ENCODE measurements around the gene TBC1D1.
"Not testable (repeated sequence)": the region's sequence is repeated elsewhere in the genome, so short reads cannot be mapped to it uniquely, and the experiment has no call there.

Gene TBC1D1

DNA sequence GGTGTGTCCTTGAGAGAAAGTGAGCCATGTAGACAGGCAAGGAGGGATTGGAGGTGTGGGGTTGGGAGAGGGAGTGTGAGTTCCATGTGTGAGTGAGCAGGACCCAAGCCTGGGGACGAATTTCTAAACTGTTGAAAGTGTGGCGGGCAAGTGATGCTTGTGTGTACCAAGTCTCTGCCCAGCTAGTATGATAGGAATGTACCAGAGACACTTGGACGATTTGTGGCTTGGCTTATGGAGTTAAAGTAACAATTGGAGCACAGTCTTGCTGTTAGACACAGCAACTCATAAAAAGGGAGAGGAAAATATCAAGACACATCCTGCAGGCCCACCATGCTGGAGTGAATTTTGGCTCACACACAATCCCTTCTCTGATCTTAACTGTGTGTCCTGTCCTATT lies 77.9 kb downstream of the TBC1D1 start:
- DNase-seq = no peak

DNA sequence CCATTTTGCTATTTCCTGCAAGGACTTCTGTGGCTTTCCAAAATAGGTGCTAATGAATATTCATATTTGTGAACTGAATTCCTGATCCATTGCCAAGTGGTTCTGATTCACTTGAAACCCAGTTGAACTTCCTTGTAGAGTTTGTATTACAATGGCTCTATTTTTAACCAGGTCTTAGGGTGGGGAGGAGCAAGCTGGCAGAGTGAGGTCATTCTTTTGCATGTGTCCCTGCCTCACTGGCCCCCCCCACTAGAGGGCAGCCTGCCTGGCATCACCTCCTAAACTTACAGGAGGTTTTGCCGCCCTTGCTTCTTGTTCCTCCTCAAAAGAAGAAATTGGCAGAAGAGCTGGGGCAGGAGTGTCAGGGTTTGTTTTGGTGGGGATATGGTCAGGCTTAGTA lies 79.8 kb downstream of the TBC1D1 start:
- DNase-seq = no peak

DNA sequence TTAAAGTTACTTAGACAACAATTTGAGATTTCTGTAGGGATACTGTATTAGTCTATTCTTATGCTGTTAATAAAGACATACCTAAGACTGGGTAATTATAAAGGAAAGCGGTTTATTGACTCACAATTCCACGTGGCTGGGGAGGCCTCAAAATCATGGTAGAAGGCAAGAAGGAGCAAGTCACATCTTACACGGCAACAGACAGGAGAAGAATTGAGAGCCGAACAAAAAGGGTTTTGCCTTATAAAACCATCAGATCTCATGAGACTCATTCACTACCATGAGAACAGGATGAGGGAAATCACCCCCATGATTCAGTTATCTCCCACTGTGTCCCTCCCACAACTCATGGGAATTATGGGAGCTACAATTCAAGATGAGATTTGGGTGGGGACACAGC lies 80.3 kb downstream of the TBC1D1 start:
- DNase-seq = no peak

DNA sequence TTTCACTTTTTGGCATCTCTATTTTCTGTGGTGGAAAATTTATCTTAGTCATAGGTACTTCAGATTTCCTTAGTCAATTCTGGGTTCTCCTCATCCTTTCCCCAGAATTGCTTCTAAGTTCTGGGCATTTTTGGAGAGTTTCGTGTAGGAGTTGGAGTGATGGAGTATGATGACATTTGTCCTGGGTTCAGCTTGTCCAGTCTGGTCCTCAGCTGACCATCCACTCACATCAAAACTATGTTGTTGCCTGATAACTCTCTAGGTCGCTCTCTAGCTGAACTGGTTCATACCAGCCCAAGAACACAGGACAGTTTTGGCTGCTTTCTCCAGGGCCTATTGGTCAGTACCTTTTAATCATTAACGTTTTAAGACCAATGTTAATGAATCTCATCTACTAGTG lies 82.6 kb downstream of the TBC1D1 start:
- no peak for DNase-seq

DNA sequence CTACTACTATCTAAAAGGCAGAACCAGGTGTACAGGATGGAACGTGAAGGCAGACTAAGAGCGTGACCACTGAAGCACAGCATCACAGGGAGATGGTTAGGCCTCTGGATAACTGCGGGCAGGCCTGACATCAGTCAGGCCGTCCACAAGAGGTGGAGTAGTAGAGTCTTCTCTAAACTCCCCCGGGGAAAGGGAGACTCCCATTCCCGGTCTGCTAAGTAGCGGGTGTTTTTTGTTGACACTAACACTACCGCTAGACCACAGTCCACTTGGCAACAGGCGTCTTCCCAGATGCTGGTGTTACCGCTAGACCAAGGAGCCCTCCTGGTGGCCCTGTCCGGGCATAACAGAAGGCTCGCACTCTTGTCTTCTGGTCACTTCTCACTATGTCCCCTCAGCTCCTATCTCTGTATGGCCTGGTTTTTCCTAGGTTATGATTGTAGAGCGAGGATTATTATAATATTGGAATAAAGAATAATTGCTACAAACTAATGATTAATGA lies 84.5 kb downstream of the TBC1D1 start:
- DNase-seq = not testable (repeated sequence)

DNA sequence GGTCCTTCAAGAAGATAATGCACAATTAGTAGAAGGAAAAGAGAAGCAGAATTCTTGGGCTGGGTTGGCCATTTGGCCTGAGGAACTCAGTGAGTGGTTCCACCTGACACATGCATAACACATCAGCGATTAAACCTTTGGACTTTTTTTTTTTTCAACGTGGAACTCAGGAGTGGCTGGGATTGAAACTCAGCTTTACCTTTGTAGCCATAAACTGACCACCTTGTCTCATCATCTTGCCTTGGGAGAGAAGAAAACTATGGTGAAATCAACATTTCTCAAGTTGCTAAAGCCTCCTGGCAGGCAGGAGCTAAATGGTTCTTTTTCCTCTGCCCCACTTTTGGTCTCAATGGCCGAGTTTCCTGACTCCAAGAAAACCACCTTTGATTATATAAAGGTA lies 85.6 kb downstream of the TBC1D1 start:
- no peak for DNase-seq

DNA sequence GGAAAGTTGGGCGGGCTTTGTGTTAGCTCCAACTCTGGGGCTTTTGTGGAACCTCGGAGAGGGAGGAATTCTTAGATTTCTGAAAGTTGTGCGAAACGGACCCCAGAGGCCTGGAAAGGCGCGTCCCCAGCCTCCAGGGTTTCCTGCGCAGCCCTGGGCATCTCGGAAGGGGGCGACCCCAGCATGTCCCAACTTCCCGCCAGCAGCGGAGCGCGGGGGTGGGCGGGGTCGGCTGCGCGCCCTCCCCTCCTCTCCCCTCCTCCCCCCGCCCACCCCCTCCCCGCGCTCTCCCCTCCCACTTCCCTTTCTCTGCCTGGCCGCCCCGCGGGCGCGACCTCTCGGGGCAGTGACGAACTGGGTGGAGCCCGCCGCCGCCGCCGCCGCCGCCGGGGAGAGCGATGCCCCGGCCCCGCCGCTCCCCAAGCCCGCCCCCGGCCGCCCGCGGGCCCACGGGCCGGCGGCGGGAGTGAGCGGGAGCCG lies 86.1 kb downstream of the TBC1D1 start:
- DNase-seq = peak; percentile 32 to 63

DNA sequence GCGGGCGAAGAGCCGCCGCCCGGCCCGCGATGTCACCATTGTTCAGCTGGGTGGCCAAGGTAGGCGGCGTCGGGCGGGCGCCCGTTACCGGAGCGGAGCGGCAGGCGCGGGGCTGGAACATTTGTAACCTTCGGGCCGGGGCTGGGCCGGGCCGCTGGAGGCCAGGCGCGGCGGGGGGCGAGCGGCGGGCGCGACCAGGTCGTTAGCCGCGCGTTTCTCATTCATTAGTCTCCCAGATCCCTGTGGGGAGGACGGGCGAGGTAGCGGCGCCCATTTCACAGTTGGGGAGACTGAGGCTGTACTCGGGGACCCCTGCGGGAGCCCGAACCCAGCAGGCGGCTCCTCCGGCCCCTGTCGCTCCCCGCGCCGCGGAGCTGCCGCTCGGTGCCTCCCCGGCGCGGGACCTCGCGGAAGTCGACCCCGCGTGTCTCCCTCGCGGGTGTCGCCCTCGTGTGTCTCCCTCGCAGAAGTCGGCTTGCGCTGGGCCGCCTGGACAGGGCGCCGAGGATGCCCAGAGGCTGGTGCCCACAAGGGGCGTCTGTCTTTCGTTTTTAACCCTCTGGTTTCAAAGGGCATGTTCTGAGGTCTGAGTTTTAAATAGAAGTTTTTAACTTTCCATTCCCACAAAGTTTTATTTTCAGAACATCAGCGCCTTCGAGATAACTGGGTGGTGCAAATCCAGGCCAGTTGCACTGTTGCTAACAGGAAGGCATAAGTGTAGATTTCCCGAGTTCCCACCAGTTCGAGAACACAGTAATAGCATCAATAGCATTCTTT lies 86.8 kb downstream of the TBC1D1 start:
- DNase-seq = peak; percentile 17 to 69

DNA sequence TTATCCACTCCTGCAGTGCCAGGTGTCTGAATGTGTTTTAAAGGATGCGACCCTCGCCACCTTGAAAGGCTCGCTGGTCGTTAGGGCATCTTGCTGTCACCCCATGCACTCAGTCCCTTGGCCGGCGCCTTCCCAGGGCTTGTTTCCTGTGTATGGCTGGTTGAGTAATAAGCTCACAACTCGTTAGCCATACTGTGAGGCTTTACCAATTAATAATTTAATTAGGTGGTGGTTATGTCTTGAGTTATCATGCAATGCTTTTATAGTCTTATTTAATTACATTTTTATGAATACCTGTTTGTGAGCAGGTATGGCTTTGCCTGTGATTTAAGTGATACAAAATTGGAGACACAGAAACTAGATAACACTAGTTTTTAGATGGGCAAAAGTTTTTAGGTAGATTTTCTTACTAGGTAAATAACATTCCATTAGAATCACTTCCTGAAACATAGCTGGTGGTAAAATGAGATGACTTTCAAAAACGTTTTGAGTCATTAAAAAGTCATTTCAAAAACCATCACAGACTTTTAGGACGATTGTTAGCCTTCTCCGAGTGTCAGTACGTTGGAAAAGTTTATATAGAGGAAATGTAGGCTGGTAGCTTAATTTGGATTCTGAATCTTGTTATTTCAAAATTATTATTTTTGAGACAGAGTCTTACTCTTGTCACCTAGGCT lies 87.5 kb downstream of the TBC1D1 start:
- DNase-seq = no peak

DNA sequence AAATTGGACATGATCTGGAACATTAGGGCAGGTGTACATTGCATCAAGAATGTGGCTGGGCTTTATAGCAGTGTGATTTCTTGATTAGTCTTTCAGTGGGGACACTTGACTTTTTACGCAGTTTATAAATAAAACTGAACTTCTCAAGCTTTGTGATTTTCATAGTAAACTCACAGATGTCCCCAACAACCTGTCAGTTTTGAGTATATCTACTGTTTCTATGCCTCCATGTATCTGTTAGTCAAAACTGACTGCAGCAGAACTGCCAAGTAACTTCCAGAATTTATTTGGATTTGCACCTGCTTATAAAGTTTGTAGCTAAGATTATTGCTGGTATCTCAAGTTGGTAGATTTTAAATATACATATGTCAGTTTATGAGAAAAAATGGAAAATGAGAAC lies 89.4 kb downstream of the TBC1D1 start:
- DNase-seq = no peak

DNA sequence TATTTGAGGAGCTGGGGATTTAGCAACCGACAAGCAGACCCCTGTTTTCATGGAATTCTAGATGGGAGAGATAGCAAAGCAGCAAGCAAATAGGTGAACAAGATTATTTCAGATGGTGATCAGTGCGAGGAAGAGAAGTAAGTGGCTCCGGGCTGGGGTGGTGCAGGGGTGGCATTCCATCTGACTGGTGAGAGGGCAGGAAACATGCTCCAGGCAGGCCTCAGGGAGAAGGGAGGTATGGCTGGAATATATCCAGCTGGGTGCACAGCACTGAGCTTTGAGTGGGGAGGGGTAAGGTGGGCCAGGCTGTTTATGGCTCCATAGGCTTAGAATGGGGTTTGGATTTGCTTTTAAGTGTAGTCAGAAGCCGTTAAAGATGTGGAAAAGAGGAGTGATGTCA lies 90.5 kb downstream of the TBC1D1 start:
- DNase-seq = no peak

DNA sequence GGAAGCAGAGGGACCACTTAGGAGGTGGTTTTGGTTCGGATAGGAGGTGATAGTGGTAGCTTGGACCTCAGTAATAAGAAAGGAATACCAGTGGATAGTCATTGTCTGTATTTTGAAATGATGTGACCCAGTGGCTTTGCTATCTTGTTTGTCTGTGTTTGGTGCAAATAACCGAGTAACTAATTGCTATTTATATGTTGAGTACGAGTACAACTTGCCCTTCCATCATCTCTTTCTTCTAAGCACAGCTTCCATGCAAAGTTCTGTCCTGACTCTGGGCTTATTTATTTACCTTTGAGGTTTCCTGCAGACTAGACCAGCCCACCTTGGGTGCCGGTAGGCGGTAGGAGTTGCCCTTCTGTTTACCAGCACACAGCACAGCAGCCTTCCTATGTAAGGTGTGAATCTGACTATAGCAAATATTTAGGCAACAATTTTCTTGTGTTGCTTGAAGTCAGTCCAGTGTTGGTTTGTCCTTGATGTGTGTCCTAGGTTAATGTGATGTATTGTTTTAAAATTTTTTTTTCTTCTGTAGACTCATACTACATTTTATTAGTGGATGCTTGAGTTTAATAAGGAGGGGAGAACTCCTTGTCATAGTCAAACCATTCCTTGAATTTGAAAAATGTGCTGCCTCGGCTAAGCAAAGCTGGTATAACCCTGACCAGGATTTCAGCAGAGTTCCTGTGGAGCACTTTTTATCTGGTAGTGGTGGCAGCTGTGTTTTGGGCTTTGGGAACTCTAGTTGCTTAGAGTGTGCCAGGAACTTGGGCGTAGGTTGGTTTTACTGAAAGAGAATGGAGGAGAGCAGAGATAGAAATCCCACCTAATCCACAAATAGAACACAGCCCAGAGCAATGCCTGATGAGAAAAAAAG lies 91.2 kb downstream of the TBC1D1 start:
- no peak for DNase-seq

DNA sequence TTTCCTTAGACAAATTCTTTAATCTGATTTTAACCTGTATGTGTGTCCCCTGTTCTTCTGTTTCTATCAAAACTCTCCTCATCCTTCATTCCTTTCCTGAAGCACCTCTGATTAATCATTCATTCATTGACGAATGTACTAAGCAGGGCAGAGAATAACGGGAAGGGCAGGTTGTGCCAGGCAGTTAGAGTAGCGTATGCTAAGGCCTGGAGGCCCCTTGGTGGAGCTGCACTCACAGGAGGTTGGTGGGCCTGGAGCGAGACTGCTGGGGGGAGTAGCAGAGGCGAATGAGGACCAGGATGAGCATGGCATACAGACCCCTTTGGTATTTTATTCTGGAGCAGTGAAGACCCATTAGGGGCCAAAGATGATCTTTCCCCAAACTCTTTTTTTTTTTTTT lies 91.9 kb downstream of the TBC1D1 start:
- DNase-seq = no peak

DNA sequence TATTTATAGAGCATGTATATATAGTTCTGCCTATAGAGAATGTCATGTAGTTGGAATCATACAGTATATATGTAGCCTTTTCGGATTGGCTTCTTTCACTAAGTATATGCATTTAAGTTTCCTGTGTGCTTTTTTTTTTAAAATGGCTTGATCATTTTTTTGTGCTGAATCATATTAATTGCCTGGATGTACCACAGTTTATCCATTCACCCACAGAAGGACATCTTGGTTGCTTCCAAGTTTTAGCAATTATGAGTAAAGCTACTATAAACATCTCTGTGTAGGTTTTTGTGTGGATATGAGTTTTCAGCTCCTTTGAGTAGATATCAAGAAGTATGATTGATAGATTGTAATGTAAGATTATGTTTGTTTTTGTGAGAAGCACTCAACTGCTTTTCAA lies 93.1 kb downstream of the TBC1D1 start:
- no peak for DNase-seq

DNA sequence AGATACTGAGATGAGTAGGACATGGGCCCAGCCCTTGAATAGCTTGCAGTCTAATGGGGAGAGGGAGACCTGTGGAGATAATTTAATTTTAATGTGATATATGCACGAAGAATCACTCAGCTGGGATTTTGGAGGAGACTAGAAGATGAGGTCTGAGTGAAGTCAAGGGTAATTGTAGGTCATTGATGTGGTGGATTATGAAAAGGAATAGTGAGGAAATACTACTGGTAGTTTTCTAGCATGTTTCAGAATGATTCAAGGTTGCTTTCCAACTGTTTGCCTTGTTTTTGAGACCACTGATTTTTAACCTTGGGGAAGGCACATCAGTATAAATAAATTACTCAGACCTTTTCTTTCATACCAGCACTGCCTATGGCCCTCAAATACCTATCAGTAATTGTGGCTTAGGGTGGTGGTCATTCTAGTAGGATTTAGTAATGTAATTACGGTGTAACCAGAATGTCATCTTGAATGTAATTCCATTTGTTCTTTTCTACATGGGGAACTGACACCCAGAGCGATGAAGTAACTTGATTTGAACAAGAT lies 94.9 kb downstream of the TBC1D1 start:
- no peak for DNase-seq

DNA sequence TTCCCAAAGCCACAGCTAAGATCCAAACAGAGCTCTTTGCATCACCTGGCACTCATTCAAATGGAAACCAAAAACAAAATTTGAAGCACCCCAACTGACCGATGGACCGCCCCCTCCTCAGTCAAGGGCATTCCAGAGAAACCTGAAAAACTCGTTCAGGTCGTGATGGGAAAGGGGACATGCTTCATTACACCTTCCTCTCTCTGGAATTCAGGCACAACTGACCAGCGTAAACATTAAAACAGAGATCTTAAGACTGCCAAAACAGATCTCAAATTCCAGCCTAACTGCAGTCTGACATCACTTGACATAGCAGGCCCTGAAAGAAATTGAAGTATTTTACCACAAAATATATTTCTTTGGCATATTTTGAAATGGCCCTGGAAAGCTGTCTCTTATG lies 97.8 kb downstream of the TBC1D1 start:
- no peak for DNase-seq

DNA sequence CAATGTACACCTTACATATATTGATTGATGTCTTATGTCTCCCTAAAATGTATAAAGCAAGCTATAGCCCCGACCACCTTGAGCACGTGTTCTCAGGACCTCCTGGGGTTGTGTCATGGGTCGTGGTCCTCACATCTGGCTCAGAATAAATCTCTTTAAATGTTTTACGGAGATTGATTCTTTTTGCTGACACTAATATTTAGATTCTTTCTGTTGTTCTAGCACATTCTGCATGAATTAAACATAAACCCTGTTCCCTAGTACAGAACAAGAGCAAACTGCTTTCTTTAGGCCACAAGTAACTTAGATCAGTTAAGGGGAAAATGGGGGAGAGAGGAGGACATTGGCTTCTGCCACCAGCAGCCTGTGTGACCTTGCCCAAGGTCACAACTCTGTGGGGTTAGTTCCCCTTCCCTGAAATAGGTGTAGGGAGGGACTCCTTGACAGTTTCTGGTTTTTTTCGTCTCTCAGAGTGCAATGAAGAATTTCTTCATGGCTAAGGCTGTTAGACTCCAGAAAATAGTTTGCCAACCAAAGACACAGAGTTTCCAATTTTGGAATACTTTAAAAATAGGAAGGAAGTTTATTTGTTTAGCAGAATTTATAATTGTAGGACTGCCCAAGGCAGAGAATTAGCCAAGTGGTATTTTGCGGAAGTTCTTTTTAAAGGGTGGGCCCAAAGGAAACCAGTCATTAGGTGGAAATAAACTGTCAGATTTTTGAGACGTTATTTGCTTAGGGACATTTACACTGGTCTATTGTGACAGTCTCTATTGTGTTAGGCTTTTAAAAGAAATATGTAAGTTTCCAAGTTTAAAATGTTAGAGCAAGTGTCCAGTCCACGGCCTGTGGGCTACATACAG lies 98.7 kb downstream of the TBC1D1 start:
- DNase-seq = no peak

DNA sequence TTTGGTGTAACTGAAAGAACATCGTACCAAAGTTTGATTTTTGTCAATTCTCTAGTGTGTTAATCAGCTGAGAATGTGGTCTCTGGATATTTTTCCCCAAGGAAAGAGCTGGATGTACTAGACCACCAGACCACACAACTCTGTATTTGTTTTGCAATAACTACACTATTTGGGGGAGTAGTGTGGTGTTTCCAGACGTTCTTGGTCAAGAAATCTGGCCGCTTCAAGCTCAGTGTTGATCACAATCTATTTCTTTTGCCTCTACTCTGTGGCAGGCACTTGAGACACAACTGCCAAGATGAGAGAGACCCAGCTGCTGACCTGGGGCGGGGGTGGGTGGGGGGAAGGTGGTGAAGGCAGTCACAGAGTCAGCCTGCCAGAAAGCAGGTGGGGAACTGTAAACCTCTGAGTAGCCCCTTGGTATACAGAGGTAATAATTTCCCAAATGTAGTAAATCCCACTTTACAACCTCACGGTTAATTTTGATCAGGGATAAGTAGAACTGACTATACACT lies 99.9 kb downstream of the TBC1D1 start:
- peak; percentile 6 to 56 for DNase-seq

DNA sequence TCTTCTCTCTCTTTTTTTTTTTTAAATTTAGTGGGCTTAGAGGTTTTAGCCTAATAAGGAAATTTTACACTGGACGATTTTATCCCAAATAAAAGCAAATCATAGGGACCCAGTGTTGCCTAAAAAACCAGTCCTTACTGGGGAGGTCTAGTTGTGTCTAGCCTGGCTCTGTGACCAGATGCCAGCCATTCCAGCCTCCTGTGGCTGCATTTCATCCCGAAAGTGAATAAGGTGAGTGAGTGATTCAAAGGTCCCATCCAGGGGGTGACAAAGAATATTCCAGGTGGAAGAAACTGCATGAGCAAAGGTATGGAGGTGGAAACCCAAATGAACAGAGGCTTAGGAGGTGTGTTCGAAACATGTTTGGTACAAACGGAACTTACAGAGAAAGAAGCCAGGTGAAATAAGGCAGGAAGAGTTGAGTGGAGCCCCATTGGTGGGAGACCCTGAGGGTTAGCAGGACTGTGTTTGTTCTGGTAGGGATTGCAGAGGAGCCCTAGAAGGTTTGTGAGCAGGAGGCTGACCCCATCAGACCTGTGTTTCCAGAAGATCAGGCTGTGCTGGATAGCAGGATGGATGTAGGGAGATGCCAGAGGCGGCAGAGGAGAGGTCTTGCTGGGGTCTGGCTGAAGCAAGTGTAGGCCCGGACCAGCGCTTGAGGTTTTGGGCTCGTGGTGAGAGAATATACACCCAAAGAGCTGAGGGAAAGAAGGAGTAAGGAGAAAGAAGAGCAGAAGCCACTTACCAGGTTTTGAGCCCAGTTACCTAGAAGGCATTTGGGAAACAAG lies 100.9 kb downstream of the TBC1D1 start:
- no peak for DNase-seq

DNA sequence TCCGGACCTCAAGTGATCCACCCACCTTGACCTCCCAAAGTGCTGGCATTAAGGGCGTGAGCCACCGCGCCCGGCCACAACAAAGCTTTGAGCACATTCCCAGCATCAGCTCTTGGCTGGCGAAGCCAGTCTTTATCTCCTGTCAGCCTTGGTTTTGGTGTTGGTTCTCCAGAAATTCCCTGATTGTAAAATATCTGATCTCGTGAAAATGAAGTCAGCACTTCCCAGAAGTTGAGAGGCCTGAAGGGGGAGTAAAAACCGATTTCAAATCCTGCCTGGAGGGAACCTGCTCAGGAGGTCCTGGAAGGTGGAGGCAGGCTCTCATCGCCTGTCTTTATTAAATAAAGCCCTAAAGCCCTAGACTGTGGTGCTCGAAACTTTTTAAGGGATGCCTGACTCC lies 102.9 kb downstream of the TBC1D1 start:
- DNase-seq = no peak

DNA sequence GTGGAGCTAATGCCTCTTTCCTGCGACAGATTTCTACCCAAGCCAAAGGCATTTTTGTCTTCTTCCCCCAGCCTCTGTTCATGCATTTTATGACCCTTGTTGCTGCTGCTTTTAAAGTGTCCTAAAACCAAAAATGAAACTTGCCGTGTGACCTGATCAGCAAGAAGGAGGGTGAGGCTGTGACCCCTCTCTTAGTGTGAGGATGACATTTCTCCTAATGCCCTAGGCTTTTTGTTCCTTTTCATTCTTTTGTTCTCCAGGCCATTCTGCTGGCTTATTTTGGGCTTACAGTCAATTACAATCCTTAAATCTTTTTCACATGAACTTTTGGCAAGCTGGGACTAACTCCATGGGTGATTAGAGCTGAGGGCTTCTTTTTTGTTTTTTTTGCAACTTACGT lies 103.7 kb downstream of the TBC1D1 start:
- DNase-seq = no peak
